GM12891 (cell line): ENCODE results near the gene DKKL1. TPM values are rescaled to one million over a fixed set of nuclear protein-coding genes. Genes with fewer than 3 reads are reported as not detected.
"Not testable (repeated sequence)": the region's sequence is repeated elsewhere in the genome, so short reads cannot be mapped to it uniquely, and the experiment has no call there.

Experiments
- DNase-seq: peaks from one replicate; pipeline ENCODE4 v3.0.0; 2011; ENCODE audit warnings: low spot score; ENCODE audit not compliant: insufficient read length
- FAIRE-seq: peaks from 2 replicates; lab custom pipeline; 2011; peaks lifted over from hg19 to GRCh38; lab: Jason Lieb, UNC
- PAX5 ChIP-seq: IDR thresholded peaks from 2 replicates; pipeline ENCODE4 v1.6.1; 2011; ENCODE audit warnings: low read length, moderate library complexity, mild to moderate bottlenecking; ENCODE audit not compliant: insufficient read depth, severe bottlenecking
- POLR2A ChIP-seq: IDR thresholded peaks from 2 replicates; pipeline ENCODE4 v1.6.1; 2011; ENCODE audit warnings: low read depth, low read length, control low read depth
- POLR2AphosphoS5 ChIP-seq: IDR thresholded peaks from 2 replicates; pipeline ENCODE4 v1.6.1; 2011; ENCODE audit warnings: low read depth, low read length, control low read depth
- POU2F2 ChIP-seq: IDR thresholded peaks from 2 replicates; pipeline ENCODE4 v1.6.1; 2011; ENCODE audit warnings: low read depth, mild to moderate bottlenecking, control low read depth, low read length, moderate library complexity
- SPI1 ChIP-seq: IDR thresholded peaks from 2 replicates; pipeline ENCODE4 v1.6.1; 2011; ENCODE audit warnings: low read depth, low read length, control low read depth
- TAF1 ChIP-seq: IDR thresholded peaks from 2 replicates; pipeline ENCODE4 v1.6.1; 2011; ENCODE audit warnings: low read depth, low read length, control low read depth
- polyA plus RNA-seq: library from polyadenylated mRNA; unstranded; fragments of >200 nt; gene quantifications from one replicate; pipeline ENCODE4 v1.2.1, GENCODE V29; 2012; ENCODE audit warnings: low read depth, missing spikeins, inconsistent platforms; ENCODE audit not compliant: missing spikeins

The DKKL1 gene
- not detected for polyA plus RNA-seq

DNA sequence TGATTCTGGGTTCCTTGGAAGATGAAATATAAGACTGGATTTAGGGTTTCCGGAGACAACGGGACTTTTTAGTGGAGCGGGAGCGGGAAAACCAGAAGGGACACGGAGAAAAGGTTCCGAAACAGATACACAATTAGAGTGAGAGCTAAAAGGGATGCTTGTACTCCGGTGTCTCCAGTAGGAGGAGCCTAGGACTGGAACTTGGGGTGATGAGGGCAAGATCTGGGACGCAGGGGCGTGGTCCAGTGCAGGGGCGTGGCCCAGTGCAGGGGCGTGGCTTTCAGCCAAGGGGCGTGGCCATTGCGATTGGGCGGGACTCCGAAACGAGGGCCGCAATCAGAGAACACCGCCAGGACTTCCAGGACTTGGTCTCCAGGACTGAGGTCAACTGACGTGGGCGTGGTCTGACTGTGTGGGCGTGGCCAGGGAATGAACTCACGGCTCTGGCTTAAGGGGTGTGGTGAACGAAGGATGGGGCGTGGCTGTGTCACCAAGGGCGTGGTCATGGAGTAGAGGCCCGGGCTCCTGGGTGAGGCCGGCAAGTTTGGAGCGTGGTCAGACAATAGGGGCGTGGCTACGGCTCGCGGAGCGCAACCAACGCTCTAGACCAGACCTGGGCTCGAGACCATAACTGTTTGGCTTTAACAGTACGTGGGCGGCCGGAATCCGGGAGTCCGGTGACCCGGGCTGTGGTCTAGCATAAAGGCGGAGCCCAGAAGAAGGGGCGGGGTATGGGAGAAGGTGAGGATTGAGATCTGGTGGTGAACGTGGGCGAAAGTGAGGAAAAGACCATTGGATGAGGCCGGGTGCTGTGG lies at the start of gene DKKL1:
DKKL1 (plus strand) TSS at position 610 of the 815 bp plus-strand sequence; CDS start at position 732, 122 bp downstream.
- FAIRE-seq, result peak; percentile 84
- TF ChIP-seq POLR2AphosphoS5, result no peak
- no peak for TF ChIP-seq PAX5
- TF ChIP-seq POLR2A, result no peak
- TF ChIP-seq POU2F2, result no peak
- no peak for TF ChIP-seq TAF1

GRCh38 chr19:49315111-49315510 lies 48.6 kb upstream of the DKKL1 start:
- TF ChIP-seq POLR2AphosphoS5, result no peak
- no peak for TF ChIP-seq POU2F2
- no peak for TF ChIP-seq SPI1
- no peak for TF ChIP-seq POLR2A
- TF ChIP-seq PAX5, result no peak
- TF ChIP-seq TAF1, result no peak
- FAIRE-seq (no peak), DNase-seq (no peak)

More for the DNA sequence above, at the start of gene DKKL1:
- peak; percentile 75 for DNase-seq

DNA sequence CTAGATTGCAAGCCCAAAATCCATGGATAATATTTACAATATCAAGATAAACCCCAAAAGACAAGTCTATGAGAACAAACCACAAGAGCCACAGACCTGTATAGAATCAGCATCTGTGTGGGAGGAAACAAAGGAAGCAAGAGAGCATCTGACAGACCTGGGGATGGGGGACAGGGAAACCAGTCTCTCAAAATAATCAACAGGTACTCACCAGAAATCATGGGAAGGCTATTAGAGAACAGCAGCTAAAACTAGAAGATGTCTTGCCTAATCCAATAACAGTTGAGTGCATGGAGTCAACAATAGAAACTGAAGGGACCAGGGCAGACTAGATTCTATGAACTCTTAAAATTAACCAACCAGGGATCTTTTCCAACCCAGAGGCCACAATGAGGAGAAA lies 47.4 kb upstream of the DKKL1 start:
- FAIRE-seq (no peak), DNase-seq (no peak)
- TF ChIP-seq POLR2A (no peak), TAF1 (no peak), POU2F2 (no peak), PAX5 (no peak), POLR2AphosphoS5 (no peak), SPI1 (no peak)

- FAIRE-seq, result no peak
- DNase-seq, result no peak
- TF ChIP-seq SPI1, result no peak
- no peak for TF ChIP-seq POLR2AphosphoS5
- no peak for TF ChIP-seq POU2F2
- no peak for TF ChIP-seq PAX5
- no peak for TF ChIP-seq TAF1
- no peak for TF ChIP-seq POLR2A
These were observed 45.4 kb upstream of the DKKL1 start for GRCh38 chr19:49318296-49318695.

DNA sequence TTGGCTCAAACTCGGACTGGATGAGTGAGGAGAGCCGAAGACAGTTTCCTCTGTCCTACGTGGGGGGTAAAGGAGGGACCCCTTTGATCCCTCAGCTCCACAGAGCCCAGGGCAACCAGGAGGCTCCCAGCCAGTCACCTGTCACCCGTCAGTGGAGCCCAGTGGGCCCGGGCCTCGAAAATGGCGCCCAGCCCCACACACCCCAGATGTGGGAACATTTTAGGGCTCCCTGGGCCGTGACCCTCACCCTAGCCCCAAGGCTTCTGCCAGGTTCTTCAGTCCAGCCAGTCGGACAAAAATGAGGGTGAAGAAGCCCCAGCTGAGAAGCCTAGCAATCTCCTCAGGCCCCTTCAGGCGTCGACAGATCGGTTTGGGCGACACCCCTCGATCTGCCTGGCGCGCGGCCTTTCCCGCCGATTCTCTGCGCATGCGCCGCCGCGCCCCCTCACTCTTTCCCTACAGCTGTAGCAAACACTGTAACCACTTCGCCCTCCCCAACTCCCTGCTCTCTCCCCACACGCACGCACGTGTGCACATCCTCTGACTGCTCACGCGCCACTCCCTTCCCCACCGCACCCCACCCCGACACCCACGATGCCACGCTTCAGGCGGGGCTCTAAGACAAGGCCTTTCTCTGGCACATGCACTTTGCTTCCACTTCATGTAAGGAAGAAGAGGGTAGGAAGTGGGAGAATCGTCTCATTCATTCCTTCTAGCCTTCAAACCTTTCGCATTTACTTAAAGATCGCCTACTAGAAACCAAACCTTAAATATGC lies 38.7 kb upstream of the DKKL1 start, which contains the start of gene SLC6A16:
SLC6A16 (minus strand) TSS at position 391 of the 776 bp plus-strand sequence. CDS start 13,844 bp downstream, outside the sequence.
- DNase-seq, result no peak
- peak; percentile 35 for FAIRE-seq
- TF ChIP-seq POU2F2 (no peak), SPI1 (no peak), PAX5 (no peak), POLR2A (no peak), POLR2AphosphoS5 (no peak), TAF1 (no peak)

GRCh38 chr19:49325756-49326155 lies 37.9 kb upstream of the DKKL1 start:
- not testable (repeated sequence) for DNase-seq, FAIRE-seq

DNA sequence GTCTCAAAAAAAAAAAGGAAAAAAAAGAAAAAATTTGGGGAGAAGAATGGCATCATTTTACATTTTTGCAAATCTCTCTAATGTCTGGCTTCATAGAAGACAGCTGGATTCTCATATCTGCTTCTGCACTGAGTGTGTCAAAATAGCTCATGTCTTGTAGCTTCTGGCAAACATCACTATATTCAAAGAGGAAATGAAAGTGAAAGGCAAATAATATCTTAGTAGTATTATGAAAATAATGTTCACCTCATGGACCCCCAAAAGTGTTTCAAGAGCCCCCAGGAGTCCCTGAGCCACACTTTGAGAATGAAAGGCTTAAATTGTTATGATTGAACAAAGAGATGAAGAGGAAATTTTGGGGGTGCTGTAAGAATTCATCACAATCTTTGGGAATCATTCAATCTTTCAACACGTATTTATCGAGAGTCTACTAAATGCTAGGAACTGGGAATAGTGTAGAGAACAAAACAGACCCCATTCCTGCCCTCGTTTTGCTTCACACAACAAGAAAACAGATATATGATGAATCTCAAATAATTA lies 37.4 kb upstream of the DKKL1 start:
- DNase-seq, result no peak
- peak; percentile 62 for FAIRE-seq
- TF ChIP-seq POU2F2 (no peak), SPI1 (peak; percentile 90)

DNA sequence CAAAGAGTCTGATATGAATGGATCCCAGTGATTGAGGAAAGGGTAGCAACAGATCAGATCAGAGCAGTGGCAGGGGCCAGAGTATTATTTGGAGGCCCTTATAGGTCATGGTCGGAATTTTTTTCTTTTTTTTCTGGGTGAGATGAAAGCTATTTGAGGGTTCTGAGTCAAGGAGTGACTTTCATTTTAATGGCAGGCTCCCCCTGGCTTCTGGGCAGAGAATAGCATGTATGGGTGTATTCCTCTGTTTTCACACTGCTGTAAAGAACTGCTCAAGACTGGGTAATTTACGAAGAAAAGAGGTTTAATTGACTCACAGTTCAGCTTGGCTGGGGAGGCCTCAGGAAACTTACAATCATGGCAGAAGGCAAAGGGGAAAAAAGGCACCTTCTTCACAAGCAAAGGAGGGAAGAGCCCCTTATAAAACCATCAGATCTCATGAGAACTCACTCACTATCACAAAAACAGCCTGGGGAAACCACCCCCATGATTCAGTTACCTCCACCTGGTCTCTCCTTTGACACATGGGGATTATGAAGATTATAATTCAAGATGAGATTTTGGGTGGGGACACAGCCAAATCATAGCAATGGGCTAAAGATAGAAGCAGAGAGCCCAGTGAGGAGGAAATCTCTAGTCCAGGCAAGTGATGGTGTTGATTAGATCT lies 35.7 kb upstream of the DKKL1 start:
- no peak for DNase-seq

DNA sequence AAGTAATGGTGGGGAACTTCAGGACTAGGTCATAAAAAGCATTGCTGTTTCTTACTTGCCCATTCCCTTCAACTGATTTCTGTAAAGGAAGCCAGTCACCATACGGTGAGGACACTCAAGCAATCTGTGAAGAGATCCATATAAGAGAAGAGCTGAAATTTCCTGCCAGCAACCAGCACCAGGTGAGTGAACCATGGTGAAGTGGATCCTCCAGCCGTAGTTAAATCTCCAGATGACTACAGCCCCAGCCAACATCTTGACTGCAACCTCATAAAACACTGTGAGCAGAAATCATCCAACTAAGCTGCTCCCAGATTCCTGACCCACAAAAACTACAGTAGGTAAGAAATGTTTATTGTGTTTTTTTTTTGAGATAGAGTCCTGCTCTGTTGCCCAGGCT lies 34.9 kb upstream of the DKKL1 start:
- DNase-seq (no peak), FAIRE-seq (peak; percentile 48)
- no peak for TF ChIP-seq POU2F2

More for the DNA sequence above, 35.7 kb upstream of the DKKL1 start:
- no peak for FAIRE-seq
- TF ChIP-seq SPI1 (no peak), POLR2AphosphoS5 (no peak), POLR2A (no peak), POU2F2 (no peak), TAF1 (no peak), PAX5 (no peak)

GRCh38 chr19:49331187-49331586 lies 32.5 kb upstream of the DKKL1 start:
- FAIRE-seq, result not testable (repeated sequence)

More at GRCh38 chr19:49331187-49331586, 32.5 kb upstream of the DKKL1 start:
- DNase-seq, result not testable (repeated sequence)
